ENCODE data around the gene FMN1. TPM values are rescaled to one million over a fixed set of nuclear protein-coding genes. Genes with fewer than 3 reads are reported as not detected.

Gene FMN1
- polyA plus RNA-seq, 1 donor from 2014 or later: 0.40 TPM

- Histone ChIP-seq H3F3A (ENCODE audit: insufficient read depth, low read length, poor library complexity, severe bottlenecking) (no peaks in the 10 kb centered on the region), H2AFZ (ENCODE audit: low read depth, low read length) (no peak overlapping the region), H4K20me1 (ENCODE audit: insufficient read depth) (no peaks in the 10 kb centered on the region), H3K4me3 (ENCODE audit: low read length) (no peak overlapping the region), H3K9me2 (ENCODE audit: insufficient read depth, low read length) (no peaks in the 10 kb centered on the region), H3K9ac (ENCODE audit: low read length) (no peak overlapping the region), H3K4me2 (ENCODE audit: low read length) (no peak overlapping the region), H3K36me3 (ENCODE audit: insufficient read depth, low read length) (no peaks in the 10 kb centered on the region), H3K27me3 (ENCODE audit: insufficient read depth, low read depth, low read length) (no peaks in the 10 kb centered on the region), H3K9me3 (ENCODE audit: low read length) (no peaks in the 10 kb centered on the region), H3K79me2 (replicated peaks; ENCODE audit: insufficient read depth, low read length) (no peaks in the 10 kb centered on the region), H3K27ac (ENCODE audit: low read length) (no peak overlapping the region)
- TF ChIP-seq REST (IDR thresholded peaks at IDR 0.05; ENCODE audit: borderline replicate concordance) (no peak), TAF1 (IDR thresholded peaks at IDR 0.05; ENCODE audit: low read depth) (no peak), SMC3 (conservative IDR thresholded peaks at IDR 0.05; ENCODE audit: poor library complexity) (no peak), EP300 (conservative IDR thresholded peaks at IDR 0.05; ENCODE audit: poor library complexity, severe bottlenecking) (no peak), CTCF (IDR thresholded peaks at IDR 0.05; ENCODE audit: poor library complexity, severe bottlenecking) (no peak), MXI1 (conservative IDR thresholded peaks at IDR 0.05; ENCODE audit: poor library complexity, severe bottlenecking) (no peak), POLR2AphosphoS5 (IDR thresholded peaks at IDR 0.05) (no peak), EZH2 (IDR thresholded peaks at IDR 0.05; ENCODE audit: borderline replicate concordance, insufficient read depth, low read length, poor library complexity, severe bottlenecking) (no peak), RAD21 (conservative IDR thresholded peaks at IDR 0.05) (no peak)
These were observed 371.8 kb downstream of the FMN1 start for GRCh38 chr15:32822739-32823138.

- no peaks in the 10 kb centered on the region for H4K20me1 ChIP-seq (ENCODE audit: insufficient read depth)
- no peaks in the 10 kb centered on the region for H3K27me3 ChIP-seq (ENCODE audit: insufficient read depth, low read depth, low read length)
- no peaks in the 10 kb centered on the region for H3K9me2 ChIP-seq (ENCODE audit: insufficient read depth, low read length)
- H3K79me2 ChIP-seq (replicated peaks; ENCODE audit: insufficient read depth, low read length): no peaks in the 10 kb centered on the region
- no peak overlapping the region for H3K4me2 ChIP-seq (ENCODE audit: low read length)
- no peaks in the 10 kb centered on the region for H3F3A ChIP-seq (ENCODE audit: insufficient read depth, low read length, poor library complexity, severe bottlenecking)
- no peaks in the 10 kb centered on the region for H3K36me3 ChIP-seq (ENCODE audit: insufficient read depth, low read length)
- H3K27ac ChIP-seq (ENCODE audit: low read length): no peak overlapping the region
- no peak overlapping the region for H2AFZ ChIP-seq (ENCODE audit: low read depth, low read length)
- no peak overlapping the region for H3K9ac ChIP-seq (ENCODE audit: low read length)
- H3K4me3 ChIP-seq (ENCODE audit: low read length): no peak overlapping the region
- H3K9me3 ChIP-seq (ENCODE audit: low read length): no peaks in the 10 kb centered on the region
- TF ChIP-seq POLR2AphosphoS5 (IDR thresholded peaks at IDR 0.05): no peak
- TF ChIP-seq CTCF (IDR thresholded peaks at IDR 0.05; ENCODE audit: poor library complexity, severe bottlenecking): no peak
- TF ChIP-seq RAD21 (conservative IDR thresholded peaks at IDR 0.05): no peak
These were observed 375.1 kb downstream of the FMN1 start for GRCh38 chr15:32819448-32819847.
